ENCODE results near the gene FLYWCH2.

The FLYWCH2 gene

GRCh38 chr16:2937170-2937569, 54.2 kb downstream of the FLYWCH2 start:
- TF ChIP-seq TAF1 (IDR thresholded peaks at IDR 0.05; ENCODE audit: borderline replicate concordance, insufficient read depth, low read length) = no peak
- TF ChIP-seq FOXP2 (optimal IDR thresholded peaks at IDR 0.05; ENCODE audit: borderline replicate concordance, extremely low read depth, extremely low read length, insufficient read depth) = no peak
- no peak for TF ChIP-seq SIN3A (IDR thresholded peaks at IDR 0.05; ENCODE audit: borderline replicate concordance, insufficient read depth, low read length)

GRCh38 chr16:2938206-2938605, 55.2 kb downstream of the FLYWCH2 start:
- TF ChIP-seq POLR2AphosphoS5 (IDR thresholded peaks at IDR 0.05; ENCODE audit: low read depth, low read length) (no peak), REST (IDR thresholded peaks at IDR 0.05; ENCODE audit: insufficient read depth in 1 of 2, low read depth in 2 of 2, low read length in 2 of 2) (no peak), SIN3A (IDR thresholded peaks at IDR 0.05; ENCODE audit: borderline replicate concordance, insufficient read depth, low read length) (no peak), TAF1 (IDR thresholded peaks at IDR 0.05; ENCODE audit: borderline replicate concordance, insufficient read depth, low read length) (no peak), FOXP2 (optimal IDR thresholded peaks at IDR 0.05; ENCODE audit: borderline replicate concordance, extremely low read depth, extremely low read length, insufficient read depth) (no peak)

GRCh38 chr16:2939968-2940367, 57.0 kb downstream of the FLYWCH2 start:
- TF ChIP-seq TAF1 (IDR thresholded peaks at IDR 0.05; ENCODE audit: borderline replicate concordance, insufficient read depth, low read length) (no peak), FOXP2 (optimal IDR thresholded peaks at IDR 0.05; ENCODE audit: borderline replicate concordance, extremely low read depth, extremely low read length, insufficient read depth) (no peak), POLR2AphosphoS5 (IDR thresholded peaks at IDR 0.05; ENCODE audit: low read depth, low read length) (no peak)

- no peak for TF ChIP-seq SIN3A (IDR thresholded peaks at IDR 0.05; ENCODE audit: borderline replicate concordance, insufficient read depth, low read length)
- no peak for TF ChIP-seq TAF1 (IDR thresholded peaks at IDR 0.05; ENCODE audit: borderline replicate concordance, insufficient read depth, low read length)
- no peak for TF ChIP-seq POLR2AphosphoS5 (IDR thresholded peaks at IDR 0.05; ENCODE audit: low read depth, low read length)
- no peak for TF ChIP-seq REST (IDR thresholded peaks at IDR 0.05; ENCODE audit: insufficient read depth in 1 of 2, low read depth in 2 of 2, low read length in 2 of 2)
- TF ChIP-seq FOXP2 (optimal IDR thresholded peaks at IDR 0.05; ENCODE audit: borderline replicate concordance, extremely low read depth, extremely low read length, insufficient read depth) = no peak
Measured at GRCh38 chr16:2942045-2942444, 59.0 kb downstream of the FLYWCH2 start.

- TF ChIP-seq POLR2AphosphoS5 (IDR thresholded peaks at IDR 0.05; ENCODE audit: low read depth, low read length) (no peak), SIN3A (IDR thresholded peaks at IDR 0.05; ENCODE audit: borderline replicate concordance, insufficient read depth, low read length) (no peak), FOXP2 (optimal IDR thresholded peaks at IDR 0.05; ENCODE audit: borderline replicate concordance, extremely low read depth, extremely low read length, insufficient read depth) (no peak)
Measured at GRCh38 chr16:2946649-2947048, 63.6 kb downstream of the FLYWCH2 start.

All from PFSK-1 (cell line).